ENCODE data around the gene VTI1A. TPM values are rescaled to one million over a fixed set of nuclear protein-coding genes. Genes with fewer than 3 reads are reported as not detected.

Gene VTI1A
- total RNA-seq, 1 experiment from 2014 or later: 44.4 TPM

DNA sequence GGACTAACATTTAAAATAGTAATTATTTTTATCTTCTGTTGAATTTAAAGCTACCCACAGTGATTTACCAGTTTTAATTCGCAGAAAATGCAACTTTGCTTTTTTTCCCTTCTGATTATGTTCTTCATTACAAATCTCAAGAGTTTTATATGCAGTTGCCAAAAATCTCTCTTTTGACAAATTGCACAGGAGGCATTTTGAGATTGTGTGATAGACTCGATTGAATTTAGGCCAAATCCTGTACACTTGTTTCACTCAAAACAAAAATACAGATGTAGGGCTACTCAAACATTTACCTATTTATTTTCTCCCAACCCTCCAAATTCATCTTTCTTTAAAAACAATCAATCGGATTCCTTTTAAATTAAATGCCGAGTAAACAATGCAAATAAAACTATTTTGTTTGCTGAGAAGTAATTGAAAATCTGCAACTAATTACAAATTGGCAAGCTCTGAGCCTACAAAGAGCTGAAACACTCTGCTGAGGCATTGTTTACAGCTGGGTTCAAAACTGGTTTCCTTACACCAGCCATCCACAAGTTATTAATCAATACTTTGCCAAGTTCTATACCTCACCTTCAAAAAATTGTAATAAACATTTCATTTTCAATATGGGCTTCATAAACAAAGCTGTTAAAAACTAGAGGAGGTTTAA, 288.2 kb downstream of the VTI1A start:
- ChIA-PET POLR2A (interaction anchor here (0.5 kb wide), 1 partner anchor 16 kb away, joined by 3 read pairs; no protein-coding TSS in a partner anchor), CTCF (interaction anchor here (0.6 to 1.1 kb wide), 4 partner anchors 15 to 170 kb away, joined by 3 to 4 read pairs (median 4); no protein-coding TSS in a partner anchor)
- H3K9me3 Mint-ChIP-seq (ENCODE audit: unreplicated experiment): no peaks in the 10 kb centered on the region
- BruUV-seq (replicated peaks): no TSS peak
- intact Hi-C loops (cut with micrococcal nuclease): no loop called here
- H3K27me3 Mint-ChIP-seq (ENCODE audit: insufficient read depth, unreplicated experiment): no peaks in the 10 kb centered on the region
- H3K36me3 Mint-ChIP-seq (ENCODE audit: insufficient read depth, unreplicated experiment): no peaks in the 10 kb centered on the region
- TF ChIP-seq, protein P1, sequence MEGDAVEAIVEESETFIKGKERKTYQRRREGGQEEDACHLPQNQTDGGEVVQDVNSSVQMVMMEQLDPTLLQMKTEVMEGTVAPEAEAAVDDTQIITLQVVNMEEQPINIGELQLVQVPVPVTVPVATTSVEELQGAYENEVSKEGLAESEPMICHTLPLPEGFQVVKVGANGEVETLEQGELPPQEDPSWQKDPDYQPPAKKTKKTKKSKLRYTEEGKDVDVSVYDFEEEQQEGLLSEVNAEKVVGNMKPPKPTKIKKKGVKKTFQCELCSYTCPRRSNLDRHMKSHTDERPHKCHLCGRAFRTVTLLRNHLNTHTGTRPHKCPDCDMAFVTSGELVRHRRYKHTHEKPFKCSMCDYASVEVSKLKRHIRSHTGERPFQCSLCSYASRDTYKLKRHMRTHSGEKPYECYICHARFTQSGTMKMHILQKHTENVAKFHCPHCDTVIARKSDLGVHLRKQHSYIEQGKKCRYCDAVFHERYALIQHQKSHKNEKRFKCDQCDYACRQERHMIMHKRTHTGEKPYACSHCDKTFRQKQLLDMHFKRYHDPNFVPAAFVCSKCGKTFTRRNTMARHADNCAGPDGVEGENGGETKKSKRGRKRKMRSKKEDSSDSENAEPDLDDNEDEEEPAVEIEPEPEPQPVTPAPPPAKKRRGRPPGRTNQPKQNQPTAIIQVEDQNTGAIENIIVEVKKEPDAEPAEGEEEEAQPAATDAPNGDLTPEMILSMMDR (IDR thresholded peaks at IDR 0.05; ENCODE audit: unreplicated experiment): no peak
- no peak for DNase-seq (ENCODE audit: unreplicated experiment)
- H3K27ac Mint-ChIP-seq (ENCODE audit: low read depth, unreplicated experiment): no peak overlapping the region
- peaks cover 10% of the 10 kb centered on the region for H3K4me1 Mint-ChIP-seq (ENCODE audit: insufficient read depth, unreplicated experiment)
- H3K4me3 Mint-ChIP-seq (ENCODE audit: unreplicated experiment): no peak overlapping the region

DNA sequence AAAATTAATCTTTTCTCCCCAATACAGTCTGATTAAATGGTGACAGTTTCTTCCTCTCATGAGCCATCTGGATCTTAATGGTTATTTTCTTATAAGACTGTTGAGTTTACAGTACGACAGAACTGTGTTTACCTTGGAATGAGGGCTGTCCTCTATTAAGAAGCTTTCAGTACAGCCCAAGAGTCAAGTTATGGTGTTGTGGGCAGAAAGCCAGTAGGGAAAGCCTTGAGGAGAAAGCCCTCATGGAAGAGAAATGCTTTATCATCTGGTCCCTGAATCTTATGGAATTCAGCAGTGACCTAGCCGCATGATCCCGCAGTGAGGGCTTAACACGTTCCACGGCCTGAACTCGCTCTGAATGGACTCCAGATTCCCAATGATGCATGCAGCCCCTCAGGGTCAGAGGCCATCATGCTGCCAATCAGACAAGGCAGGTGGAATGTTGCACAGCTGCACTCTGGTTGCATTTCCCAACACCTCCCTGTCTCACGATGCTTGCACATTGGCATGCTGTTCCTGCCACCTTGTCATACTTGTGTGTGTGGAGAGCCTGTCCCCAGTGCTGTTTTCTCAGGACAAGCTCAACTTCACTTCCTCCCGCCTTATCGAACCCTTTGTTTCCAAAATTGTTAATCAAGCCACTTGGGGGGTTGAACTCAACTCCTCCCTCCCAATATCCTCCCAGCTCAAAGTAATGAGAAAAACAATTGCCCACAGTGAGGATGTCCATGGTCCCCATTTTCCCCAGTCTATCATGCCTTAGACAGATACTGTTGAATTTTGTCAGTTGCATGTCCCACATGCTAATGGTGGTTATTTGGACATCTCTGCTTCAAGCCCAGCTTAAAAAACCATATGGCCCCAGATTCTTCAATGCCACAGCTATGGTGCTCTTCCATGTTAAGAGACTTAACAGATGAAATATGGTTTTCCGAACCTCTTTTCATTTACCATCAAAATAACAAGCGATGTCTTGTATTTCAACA, 291.9 kb downstream of the VTI1A start:
- POLR2A ChIA-PET: no interaction called here
- no peak overlapping the region for H3K4me3 Mint-ChIP-seq (ENCODE audit: unreplicated experiment)
- intact Hi-C loops (cut with micrococcal nuclease): no loop called here
- H3K27ac Mint-ChIP-seq (ENCODE audit: low read depth, unreplicated experiment): no peak overlapping the region
- TF ChIP-seq, protein P1 (IDR thresholded peaks at IDR 0.05; ENCODE audit: unreplicated experiment): no peak
- no peaks in the 10 kb centered on the region for H3K9me3 Mint-ChIP-seq (ENCODE audit: unreplicated experiment)
- peaks cover 24% of the 10 kb centered on the region for H3K4me1 Mint-ChIP-seq (ENCODE audit: insufficient read depth, unreplicated experiment)
- no peaks in the 10 kb centered on the region for H3K27me3 Mint-ChIP-seq (ENCODE audit: insufficient read depth, unreplicated experiment)
- peaks cover 6% of the 10 kb centered on the region for H3K36me3 Mint-ChIP-seq (ENCODE audit: insufficient read depth, unreplicated experiment)
- no TSS peak for BruUV-seq (replicated peaks)
- CTCF ChIA-PET: no interaction called here
- DNase-seq (ENCODE audit: unreplicated experiment): no peak

DNA sequence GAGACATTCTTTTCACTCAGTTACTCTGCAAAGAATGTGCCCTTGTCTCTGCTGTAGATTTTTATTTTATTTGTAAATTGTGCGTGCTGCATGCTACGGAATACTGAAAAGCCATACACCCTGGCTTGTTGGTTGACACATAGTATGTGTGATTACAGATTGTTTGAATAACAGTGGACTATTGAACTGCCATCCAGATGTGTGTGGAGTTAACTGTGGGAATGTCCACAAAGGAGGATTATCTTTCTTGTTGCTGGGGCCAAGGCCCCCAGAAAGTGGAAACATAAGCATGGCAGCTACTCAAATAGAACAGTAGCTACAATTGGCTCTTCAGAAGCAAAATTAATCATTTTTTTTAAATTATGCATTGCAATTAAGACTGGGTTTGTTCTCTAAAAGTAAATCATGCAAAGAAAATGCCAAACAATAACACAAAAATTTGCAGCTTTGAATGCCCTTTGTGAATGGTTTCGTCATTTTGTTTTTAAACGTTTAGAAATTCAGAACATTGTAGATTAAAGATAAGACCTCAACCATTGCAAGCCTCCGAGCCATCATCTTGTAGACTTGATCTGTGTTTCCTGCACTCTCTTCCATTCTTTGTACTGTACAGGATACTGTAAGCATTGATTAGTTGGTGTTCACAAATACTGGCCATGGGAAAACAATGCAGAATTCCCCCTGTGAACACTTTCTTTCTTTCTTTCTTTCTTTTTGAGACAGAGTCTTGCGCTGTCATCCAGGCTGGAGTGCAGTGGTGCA, 292.8 kb downstream of the VTI1A start:
- TF ChIP-seq, protein P1 (IDR thresholded peaks at IDR 0.05; ENCODE audit: unreplicated experiment): no peak
- Mint-ChIP-seq H3K27ac (ENCODE audit: low read depth, unreplicated experiment) (no peak overlapping the region), H3K27me3 (ENCODE audit: insufficient read depth, unreplicated experiment) (no peaks in the 10 kb centered on the region), H3K36me3 (ENCODE audit: insufficient read depth, unreplicated experiment) (peaks cover 6% of the 10 kb centered on the region), H3K4me3 (ENCODE audit: unreplicated experiment) (no peak overlapping the region), H3K9me3 (ENCODE audit: unreplicated experiment) (no peaks in the 10 kb centered on the region), H3K4me1 (ENCODE audit: insufficient read depth, unreplicated experiment) (peaks cover 24% of the 10 kb centered on the region)
- BruUV-seq (replicated peaks): no TSS peak
- intact Hi-C loops (cut with micrococcal nuclease): no loop called here
- DNase-seq (ENCODE audit: unreplicated experiment): no peak
- POLR2A ChIA-PET: no interaction called here
- CTCF ChIA-PET: interaction anchor here (0.5 kb wide), 1 partner anchor 387 kb away, joined by 3 read pairs; no protein-coding TSS in a partner anchor

Measured in MCF 10A (cell line).